GM18517 (cell line): Measurements from ENCODE around the gene KLHL30.

Source experiments
- ATAC-seq: cut with Tn5 transposase; IDR thresholded peaks from one replicate; pipeline ENCODE4 v1.9.1; 2021; ENCODE audit warnings: mild to moderate bottlenecking, moderate library complexity; ENCODE audit not compliant: unreplicated experiment

Gene KLHL30

DNA sequence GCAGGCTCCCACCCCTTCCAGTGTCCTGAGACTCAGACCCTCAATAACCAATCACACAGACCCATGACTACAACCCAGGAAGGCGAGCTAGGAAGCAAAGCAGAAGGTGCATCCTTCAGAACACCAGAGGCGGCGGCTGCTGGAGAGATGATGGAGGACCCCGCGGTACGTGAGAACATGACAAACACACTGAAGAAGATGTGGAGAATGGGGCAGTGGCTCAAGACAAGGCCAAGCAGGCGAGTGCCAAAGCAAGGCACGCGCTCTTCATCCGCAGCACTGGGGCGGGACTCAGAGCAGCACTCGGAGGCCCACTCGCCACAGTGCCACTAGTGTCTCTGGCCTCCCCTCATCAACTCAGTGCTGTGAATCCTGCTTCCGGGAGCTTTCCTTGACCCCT lies 34.0 kb downstream of the KLHL30 start:
- no peak for ATAC-seq

DNA sequence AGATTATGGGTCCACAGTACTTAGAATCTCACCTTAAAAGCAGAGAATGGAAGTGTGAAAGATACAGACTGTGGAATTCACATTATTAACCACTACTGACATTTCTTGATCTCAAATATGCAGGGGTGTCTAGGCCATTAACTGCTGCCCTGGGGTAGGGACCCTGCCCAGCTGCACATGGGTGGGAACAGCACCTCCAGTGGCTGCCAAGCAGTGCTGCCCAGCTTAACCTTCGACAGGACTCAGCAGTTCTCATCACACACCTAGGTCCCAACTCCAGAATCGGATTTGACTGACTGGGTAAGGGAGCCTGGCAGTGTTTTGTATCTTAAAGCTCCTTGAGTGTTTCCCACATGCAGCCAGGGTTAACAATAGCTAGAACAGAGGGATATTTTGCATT lies 35.2 kb downstream of the KLHL30 start:
- no peak for ATAC-seq

DNA sequence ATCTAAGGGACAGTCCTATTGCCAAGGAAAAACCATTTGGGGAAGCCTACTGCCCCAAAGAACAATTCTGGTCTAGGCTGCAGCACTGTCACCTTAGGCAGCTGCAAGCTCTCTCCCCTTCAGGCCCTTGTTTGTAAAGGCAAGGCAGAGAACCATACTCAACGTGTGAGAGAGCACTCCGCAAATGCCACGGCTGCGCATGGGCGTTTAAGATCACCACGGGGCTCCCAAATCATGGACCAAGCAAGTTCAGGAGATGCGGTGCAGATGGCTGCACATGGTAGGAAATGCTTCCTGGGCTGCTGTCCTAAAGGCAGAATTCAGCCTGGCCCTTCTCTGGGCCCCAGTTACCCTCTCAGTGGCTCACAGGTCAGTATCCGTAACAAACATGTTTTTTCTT lies 35.8 kb downstream of the KLHL30 start:
- ATAC-seq = no peak

DNA sequence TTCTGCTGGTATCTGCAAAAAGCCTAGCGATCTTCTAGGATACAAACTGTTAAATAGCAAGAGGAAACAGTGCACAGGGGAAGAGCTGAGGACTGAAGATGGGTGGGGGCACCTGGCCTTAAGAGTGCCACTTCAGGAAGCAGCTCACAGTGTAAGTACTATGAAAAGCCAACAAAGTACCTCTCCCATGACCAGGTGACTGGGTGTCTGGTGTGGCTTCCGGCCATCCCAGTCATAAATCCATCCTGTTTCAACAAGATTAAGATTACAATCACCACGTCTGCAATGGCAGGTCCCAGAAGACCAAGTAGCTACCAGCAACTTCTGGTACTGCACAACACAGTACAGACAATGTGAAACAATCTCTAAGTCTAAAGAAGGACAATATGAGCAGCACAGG lies 36.2 kb downstream of the KLHL30 start:
- no peak for ATAC-seq

DNA sequence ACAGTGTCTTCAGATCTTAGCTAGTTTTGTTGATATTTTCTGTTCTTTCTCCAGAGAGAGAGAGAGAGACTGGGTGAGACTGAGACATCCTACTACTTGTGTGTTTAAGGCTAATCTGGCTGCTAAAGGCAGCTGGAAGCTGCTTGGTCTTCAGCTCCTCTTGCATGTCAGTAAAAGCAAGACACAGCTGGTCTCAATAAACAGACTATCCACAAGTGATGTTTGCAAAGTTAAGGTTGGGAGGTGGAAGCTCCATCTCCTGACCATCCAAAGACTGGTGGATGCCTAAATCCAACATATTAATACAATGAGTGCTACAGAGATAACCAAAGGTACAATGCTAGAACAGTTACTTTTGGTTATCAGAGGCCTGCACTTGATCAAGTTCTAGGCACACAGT lies 38.1 kb downstream of the KLHL30 start:
- no peak for ATAC-seq

DNA sequence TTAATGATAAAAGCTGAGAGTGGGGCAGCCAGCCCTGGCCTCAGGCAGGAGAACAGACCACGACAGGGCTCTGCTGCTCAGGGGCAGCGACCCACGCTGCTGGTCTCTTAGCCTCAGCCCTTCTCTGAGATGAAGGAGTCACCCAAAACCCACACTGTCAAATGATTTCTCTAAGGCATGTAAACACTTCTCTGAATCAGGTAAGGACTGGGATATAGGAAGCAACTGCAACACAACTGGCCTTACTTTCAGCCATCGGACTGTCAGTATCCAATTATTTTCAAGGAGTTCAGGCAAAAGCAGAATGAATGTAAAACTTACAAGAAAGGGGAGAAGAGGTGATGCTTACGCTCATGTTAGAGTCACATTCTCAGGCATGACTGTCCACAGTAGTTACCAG lies 42.1 kb downstream of the KLHL30 start:
- no peak for ATAC-seq

DNA sequence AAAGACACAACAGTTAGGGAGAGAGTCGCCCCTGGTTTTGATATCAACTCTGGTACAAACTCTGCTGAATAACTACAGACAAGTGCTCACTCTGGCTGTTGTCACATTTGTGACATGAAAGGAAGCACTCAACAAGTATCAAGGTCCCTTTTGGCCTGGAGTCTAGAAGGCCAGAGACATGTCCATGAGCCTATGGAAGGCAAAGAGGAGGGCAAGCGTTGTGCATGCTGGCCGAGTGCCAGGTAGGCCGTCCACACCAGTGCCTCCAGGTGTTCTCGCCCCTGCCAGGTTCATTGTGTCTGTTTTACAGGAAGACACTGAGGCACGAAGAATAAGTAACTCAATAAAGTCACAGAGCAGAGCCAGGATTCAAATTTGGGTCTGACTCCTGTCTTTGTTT lies 43.9 kb downstream of the KLHL30 start:
- ATAC-seq = no peak

DNA sequence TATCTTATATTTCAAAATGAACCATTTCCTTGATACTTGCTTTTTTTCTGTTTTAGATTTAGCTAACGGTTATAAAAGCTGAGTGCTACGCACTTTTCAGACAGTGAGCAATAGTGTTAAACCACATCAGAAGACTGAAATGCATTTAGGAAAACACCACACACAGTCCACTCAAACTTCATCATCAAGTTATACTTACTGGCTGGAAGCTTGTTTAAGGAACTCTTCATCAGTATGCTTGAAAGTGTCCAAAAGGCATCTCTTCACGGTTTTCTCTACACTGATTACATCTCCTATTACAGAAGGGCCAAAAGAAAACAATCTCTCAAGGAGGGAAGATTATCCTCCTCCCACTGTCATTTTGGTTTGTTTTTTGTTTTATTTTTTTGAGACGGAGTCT lies 45.4 kb downstream of the KLHL30 start:
- ATAC-seq = no peak

DNA sequence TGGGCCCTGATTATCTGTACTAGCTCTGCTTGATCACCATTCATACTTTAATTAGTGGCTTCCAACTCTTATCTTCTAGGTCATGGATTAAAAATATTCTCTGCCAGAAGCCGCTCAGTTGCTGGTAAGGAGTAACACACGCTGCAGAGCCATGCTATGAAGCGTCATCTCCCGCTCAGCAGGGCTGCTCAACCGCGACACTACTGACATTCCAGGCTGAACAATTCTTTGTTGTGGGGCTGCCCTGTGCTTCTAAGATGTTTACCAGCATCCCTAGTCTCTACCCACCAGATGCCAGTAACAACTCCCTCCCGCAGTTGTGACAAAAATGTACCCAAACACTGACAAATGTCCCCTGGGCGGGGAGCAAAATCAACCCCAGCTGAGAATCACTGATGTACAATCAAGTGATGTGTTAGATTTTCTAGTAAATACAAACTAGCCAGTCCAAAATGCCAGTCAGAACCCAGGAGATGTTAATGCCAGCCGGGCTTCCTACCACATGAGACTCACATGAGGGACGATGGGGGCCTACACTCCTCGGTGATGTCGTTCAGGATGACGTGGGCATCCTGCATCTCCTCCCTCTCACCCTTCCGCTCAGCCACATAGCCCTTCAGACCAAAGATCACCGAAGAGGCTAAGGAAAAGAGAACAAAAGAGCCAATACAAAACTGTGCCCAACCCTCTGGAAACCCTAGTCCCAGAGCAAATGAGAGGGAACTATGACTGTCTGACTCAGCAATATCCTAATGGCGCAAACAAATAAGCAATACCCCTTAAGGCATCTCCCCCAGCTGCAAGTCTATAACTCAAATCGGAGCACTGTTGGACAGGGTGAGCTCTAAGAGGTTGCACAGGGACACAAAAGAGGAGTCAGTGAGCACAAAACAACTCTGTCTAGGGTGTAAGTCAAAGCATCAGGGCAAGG lies 49.4 kb downstream of the KLHL30 start:
- no peak for ATAC-seq

DNA sequence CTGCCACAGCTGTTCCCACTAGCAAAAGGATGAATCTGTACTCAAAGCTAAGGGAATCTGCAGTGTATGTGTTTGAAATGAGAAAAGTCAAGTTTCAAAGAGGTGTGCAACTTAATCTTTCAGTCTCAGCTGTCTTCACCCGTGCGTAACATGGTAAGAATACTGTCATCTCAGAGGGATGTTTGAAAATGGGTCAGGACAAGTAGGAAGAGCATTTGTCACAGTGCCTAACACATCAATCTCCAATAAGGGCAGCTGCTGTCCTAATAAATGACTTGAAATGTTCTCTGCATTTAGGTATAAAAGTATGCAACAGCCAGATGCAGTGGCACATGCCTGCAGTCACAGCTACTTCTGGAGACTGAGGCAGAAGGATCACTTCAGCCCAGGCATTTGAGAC lies 52.0 kb downstream of the KLHL30 start:
- no peak for ATAC-seq
